HG03064 (cell line): ENCODE data around the gene KIDINS220.

Experiments used
- ATAC-seq: cut with Tn5 transposase; IDR thresholded peaks from one replicate; pipeline ENCODE4 v1.9.1; 2021; ENCODE audit warnings: low read depth; ENCODE audit not compliant: unreplicated experiment

The KIDINS220 gene

GRCh38 chr2:8853426-8853825 is 16.0 kb upstream of the KIDINS220 start:
- no peak for ATAC-seq

DNA sequence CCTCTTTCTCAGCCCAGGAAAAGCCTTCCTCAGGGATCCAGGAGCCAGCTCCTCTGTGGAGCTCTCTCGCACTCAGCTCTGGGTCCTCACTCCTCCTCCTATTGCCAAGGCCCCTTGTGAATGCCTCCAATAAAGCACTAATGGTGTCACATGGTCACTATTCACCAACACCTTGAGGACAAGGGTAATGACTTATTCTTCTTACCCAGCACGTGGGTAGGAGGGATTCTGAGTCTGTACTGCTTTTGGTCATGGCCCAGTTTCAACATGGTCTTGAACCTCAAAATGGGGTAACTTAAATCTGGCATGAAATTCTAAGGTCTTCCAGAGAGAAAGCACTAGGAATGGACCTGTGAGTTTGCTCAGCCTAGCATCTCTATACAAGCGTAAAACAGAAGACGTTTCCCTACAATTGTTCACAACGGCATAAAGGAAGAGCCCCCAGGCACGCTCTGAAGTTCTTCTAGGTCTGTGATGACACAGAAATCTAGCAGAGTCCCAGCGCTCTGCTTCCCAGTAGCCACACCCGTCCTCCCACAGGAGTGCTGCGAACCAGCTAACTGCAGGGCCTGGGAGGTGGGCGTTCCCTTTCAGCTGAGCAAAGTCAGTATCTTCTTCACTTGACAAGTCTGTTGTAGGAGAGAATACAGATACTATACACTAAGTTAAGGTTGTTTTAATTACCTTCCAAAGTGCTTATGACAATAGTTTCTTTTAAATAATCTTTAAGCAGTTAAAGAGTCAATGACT is 14.6 kb upstream of the KIDINS220 start:
- ATAC-seq: no peak

DNA sequence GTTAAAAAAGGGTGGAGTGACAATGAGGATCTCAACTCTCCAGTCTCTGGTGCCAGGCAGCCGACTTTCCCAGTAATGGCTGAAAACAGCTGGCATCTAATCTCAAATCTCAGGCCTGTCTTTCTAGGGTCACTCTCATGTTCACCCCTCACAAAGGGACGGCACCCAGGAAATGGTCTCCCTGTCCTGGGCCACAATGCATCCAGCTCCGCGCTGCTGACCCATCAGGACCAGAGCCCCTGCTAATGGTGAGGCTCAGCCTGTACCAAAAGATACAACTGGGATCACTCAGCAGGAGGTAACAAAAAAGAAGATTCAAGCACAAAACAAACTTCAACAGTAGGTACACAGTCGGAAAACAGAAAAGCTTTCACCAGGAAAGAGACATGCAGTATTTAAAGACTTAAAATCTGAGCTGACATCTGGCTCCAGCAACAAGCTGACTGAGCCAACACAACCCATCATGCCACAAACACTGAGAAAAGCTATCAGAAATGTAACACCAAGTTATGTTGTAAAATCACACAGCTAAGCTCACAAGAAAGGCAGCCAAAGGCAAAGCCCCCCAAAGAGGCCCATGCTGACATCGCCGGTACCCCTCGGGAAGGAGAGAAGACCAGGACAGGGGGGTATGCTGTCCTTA is 13.6 kb upstream of the KIDINS220 start:
- no peak for ATAC-seq

- no peak for ATAC-seq
These were observed 11.9 kb upstream of the KIDINS220 start for GRCh38 chr2:8849327-8849726.

DNA sequence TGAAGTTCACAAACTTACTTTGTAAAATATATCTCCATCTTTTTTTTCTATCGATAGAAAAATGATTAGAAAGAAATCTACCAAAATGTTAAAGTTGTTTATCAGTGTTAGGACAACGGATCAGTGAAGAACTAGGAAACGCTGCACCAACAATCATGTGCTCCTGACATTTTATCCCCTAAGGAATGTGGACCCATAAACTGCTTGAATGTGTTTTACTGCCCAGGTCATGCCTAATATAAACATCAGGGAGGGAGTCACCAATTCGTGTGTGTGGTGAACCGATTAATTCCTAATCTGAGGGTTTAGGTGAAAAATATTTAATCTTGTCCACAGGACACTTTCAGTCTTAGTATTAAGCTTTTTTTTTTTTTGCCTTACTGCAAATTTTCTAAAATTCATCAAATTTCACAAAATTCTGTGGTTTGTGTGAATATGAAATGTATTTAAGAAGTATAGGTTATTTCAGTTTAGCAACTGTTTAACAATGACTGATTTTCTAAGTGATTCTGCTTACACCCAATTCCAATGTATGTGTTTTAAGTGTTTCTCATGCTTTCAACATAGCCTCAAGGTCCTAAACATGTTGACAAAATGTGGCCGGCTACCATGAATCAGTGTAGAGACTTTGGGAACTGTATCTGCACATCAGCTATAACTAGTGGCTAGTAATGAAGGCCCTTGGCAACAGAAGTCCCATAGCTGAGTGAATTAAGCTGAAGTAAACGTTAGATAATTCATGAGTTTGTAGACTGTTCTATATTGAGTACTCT is 11.1 kb upstream of the KIDINS220 start:
- no peak for ATAC-seq

GRCh38 chr2:8847400-8847799 is 10.0 kb upstream of the KIDINS220 start:
- ATAC-seq: no peak

- ATAC-seq: no peak
These were observed 4.5 kb upstream of the KIDINS220 start for GRCh38 chr2:8841932-8842331.

DNA sequence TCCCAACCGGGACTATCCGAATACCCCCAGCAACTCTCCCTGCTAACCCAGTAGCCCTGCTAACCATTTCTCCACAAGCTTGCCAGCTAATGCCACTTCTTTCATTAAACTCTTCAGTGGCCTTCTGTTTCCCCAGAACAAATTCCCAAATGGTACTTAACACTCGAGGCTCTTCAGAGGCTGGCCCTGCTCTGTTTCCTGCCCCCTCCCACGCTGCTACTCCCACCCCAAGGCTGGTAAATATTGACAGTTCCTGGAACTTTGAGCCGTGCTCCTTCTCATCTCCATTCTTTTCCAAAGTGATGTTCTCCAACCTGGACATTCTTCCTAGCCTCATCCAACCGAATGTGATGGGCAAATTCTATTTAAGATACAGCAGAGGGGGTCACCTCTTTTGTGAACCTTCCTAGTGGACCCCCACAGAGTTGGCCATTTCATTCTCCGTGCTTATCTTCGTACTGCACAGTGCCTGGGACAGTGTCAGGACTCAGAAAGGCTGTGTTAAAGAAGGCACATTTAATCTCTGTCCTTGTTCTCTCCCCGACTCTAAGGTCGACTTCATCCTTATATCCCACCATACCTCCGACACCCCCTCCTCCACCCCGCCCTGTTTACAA is 3.2 kb upstream of the KIDINS220 start:
- no peak for ATAC-seq

GRCh38 chr2:8839189-8839965 is 2.0 kb upstream of the KIDINS220 start:
- no peak for ATAC-seq

DNA sequence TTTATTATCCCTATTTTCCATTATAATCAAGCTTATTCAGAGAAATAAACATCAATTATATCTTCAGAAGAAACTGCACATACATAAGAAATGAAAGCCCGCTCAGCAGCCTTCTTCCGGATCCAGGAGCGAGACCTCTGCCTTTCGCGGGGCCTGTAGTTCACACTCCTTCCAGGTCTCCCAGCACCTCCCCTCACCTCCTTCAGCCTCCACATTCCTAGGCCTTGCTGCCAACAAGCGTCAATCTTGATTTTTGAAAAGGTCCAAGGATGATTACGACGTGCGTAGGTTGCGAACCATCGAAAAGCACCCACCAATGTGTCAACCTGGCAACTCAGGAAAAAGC is 355 bp upstream of the KIDINS220 start:
- ATAC-seq: no peak

DNA sequence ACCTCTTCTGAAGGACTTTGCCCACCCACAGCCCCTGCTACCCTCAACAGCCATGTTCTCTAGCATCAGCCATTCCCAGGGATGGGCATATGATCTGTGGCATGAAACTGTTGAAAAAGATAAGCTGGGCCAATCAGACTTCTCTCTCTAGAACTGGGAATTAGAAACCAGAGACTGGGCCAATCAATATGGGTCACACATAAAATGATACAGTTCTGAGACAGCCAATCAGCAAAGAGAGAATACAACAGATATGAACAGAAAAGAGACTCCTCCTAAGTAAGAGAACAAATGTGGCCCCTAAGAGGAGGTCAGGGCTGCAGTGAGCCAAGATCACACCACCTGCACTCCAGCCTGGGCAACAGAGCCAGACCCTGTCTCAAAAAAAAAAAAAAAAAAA is 2.1 kb downstream of the KIDINS220 start:
- no peak for ATAC-seq

DNA sequence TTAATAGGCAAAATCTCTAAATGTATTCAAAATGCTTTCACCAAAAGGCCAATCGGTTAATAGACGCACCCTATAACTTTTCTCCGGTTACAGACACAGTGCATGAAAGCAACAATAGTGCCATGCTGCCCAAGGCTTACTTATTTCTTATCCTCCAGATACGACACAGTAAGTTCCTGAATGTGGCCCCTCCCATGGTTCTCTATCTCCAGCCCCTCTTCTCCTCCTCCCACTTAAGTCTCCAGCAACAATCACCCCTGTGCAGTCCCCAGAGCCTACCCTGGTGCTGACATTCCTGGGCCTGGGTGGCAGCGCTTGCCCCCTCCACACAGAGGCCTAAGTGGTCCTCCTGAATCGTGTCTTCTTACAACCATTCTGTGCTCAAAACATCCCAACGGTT is 3.6 kb downstream of the KIDINS220 start:
- ATAC-seq: no peak

DNA sequence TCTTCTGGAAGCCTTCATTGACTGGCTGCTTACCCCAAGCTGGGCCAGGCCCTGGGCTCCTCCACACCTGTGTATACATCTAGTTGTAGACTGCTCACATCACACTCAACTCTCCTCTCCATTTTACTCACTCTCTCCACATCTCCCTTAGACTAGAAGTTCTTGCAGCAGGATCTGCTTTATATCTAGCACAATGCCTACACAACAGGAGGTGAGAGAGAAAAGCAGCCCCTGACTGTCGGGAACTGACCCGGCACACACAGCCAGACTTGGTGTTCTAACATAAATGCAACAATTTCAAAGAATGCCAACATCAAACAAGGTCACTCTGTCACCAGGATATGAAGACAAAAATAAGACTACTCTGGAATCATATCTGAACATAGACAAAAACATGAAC is 5.9 kb downstream of the KIDINS220 start:
- no peak for ATAC-seq

GRCh38 chr2:8827729-8828128 is 9.7 kb downstream of the KIDINS220 start:
- ATAC-seq: no peak

GRCh38 chr2:8822218-8822617 is 15.2 kb downstream of the KIDINS220 start:
- ATAC-seq: no peak

- no peak for ATAC-seq
These were observed 15.9 kb downstream of the KIDINS220 start for GRCh38 chr2:8821276-8822217.

GRCh38 chr2:8819948-8820347 is 17.5 kb downstream of the KIDINS220 start:
- no peak for ATAC-seq

- no peak for ATAC-seq
These were observed 18.2 kb downstream of the KIDINS220 start for GRCh38 chr2:8819194-8819593.

GRCh38 chr2:8817221-8817620 is 20.2 kb downstream of the KIDINS220 start:
- ATAC-seq: no peak
